PC-9 (cell line): ENCODE measurements around the gene SPR. TPM values are rescaled to one million over a fixed set of nuclear protein-coding genes. Genes with fewer than 3 reads are reported as not detected.
"Not testable (repeated sequence)": the region's sequence is repeated elsewhere in the genome, so short reads cannot be mapped to it uniquely, and the experiment has no call there.

Source experiments
- BruUV-seq: library from RNA; stranded (reverse); fragments of 400-500 nt; replicated peaks from 2 replicates; lab custom pipeline; 2021; lab: Mats Ljungman, UMichigan
- CTCF ChIA-PET: fragments of 300-600 bp; sonication (Branson Sonifier 250); formaldehyde crosslinking; loops from one replicate; lab custom pipeline; 2022; ENCODE audit warnings: antibody characterized with exemption; lab: Charles Lee
- POLR2A ChIA-PET: fragments of 300-600 bp; sonication (Branson Sonifier 250); formaldehyde crosslinking; loops from one replicate; lab custom pipeline; 2022; ENCODE audit warnings: antibody characterized with exemption; ENCODE audit not compliant: unreplicated experiment; lab: Charles Lee
- DNase-seq, 2 experiments: peaks; one replicate each; pipeline versions ENCODE4 v3.0.0 to v3.0.0-alpha.2; 2015 to 2022; ENCODE audit warnings: mixed read lengths in 1 of 2
- H2AFZ ChIP-seq: fragments of 200-600 bp; sonication (generic); 2 replicates; pipeline ENCODE4 v1.8.1; 2017; ENCODE audit warnings: antibody characterized with exemption
- H3F3A ChIP-seq: fragments of 200-600 bp; sonication (generic); 2 replicates; pipeline ENCODE4 v1.8.1; 2017; ENCODE audit warnings: antibody characterized with exemption, mild to moderate bottlenecking, low read depth; ENCODE audit not compliant: insufficient read depth
- H3K27ac ChIP-seq: fragments of 200-600 bp; sonication (generic); 2 replicates; pipeline ENCODE4 v1.6.1; 2016; ENCODE audit warnings: mixed run types
- H3K27me3 ChIP-seq: fragments of 200-600 bp; sonication (generic); 2 replicates; pipeline ENCODE4 v1.6.1; 2016; ENCODE audit warnings: low read depth, mixed run types; ENCODE audit not compliant: insufficient read depth
- H3K36me3 ChIP-seq: fragments of 200-600 bp; sonication (generic); 2 replicates; pipeline ENCODE4 v1.6.1; 2016; ENCODE audit warnings: low read depth, mixed run types
- H3K4me1 ChIP-seq: fragments of 200-600 bp; sonication (generic); replicated peaks from 2 replicates; pipeline ENCODE4 v1.6.1; 2016; ENCODE audit warnings: mixed run types; ENCODE audit not compliant: insufficient read depth
- H3K4me2 ChIP-seq: fragments of 200-600 bp; sonication (generic); 2 replicates; pipeline ENCODE4 v1.6.1; 2017; ENCODE audit warnings: mixed run types
- H3K4me3 ChIP-seq: fragments of 200-600 bp; sonication (generic); 2 replicates; pipeline ENCODE4 v1.6.1; 2016; ENCODE audit warnings: mixed run types
- H3K79me2 ChIP-seq: fragments of 200-600 bp; sonication (generic); 2 replicates; pipeline ENCODE4 v1.6.1; 2017; ENCODE audit warnings: low read depth, mixed run types
- H3K9me2 ChIP-seq: fragments of 200-600 bp; sonication (generic); 2 replicates; pipeline ENCODE4 v1.8.1; 2017; ENCODE audit warnings: mild to moderate bottlenecking; ENCODE audit not compliant: insufficient read depth
- H3K9me3 ChIP-seq: fragments of 200-600 bp; sonication (generic); 2 replicates; pipeline ENCODE4 v1.8.1; 2016; ENCODE audit warnings: low read depth; ENCODE audit not compliant: insufficient read depth
- H4K20me1 ChIP-seq: fragments of 200-600 bp; sonication (generic); 2 replicates; pipeline ENCODE4 v1.8.1; 2017; ENCODE audit not compliant: insufficient read depth
- CTCF ChIP-seq: fragments of 200-600 bp; sonication (generic); conservative IDR thresholded peaks from 2 replicates; pipeline ENCODE4 v1.6.1; 2017; ENCODE audit warnings: mixed run types, antibody characterized with exemption, mild to moderate bottlenecking, moderate library complexity
- EZH2 ChIP-seq: fragments of 200-600 bp; sonication (generic); IDR thresholded peaks from 2 replicates; pipeline ENCODE4 v1.8.0; 2017; ENCODE audit warnings: antibody characterized with exemption, low read depth
- intact Hi-C: fragments of 100-400 bp; cut with micrococcal nuclease; formaldehyde crosslinking; loops from one replicate; pipeline ENCODE4 v1.10.0; 2022; ENCODE audit not compliant: unreplicated experiment
- total RNA-seq: library from RNA; stranded (reverse); gene quantifications from 2 replicates; pipeline ENCODE4 v1.2.3, GENCODE V29; 2021

SPR gene
- total RNA-seq, 1 experiment from 2014 or later, result 33.6 TPM

GRCh38 chr2:72901426-72901825 is 14.2 kb downstream of the SPR start:
- H3K4me1 ChIP-seq, result 0 out of 2 replicates have a peak, but pooled peaks cover 6% of the 10 kb centered on the region
- no peaks in the 10 kb centered on the region for H3K79me2 ChIP-seq
- POLR2A ChIA-PET, result no interaction called here
- CTCF ChIA-PET, result no interaction called here
- no peak for DNase-seq
- no peak for TF ChIP-seq EZH2
- no peaks in the 10 kb centered on the region for H3F3A ChIP-seq
- no peaks in the 10 kb centered on the region for H4K20me1 ChIP-seq
- no peaks in the 10 kb centered on the region for H3K36me3 ChIP-seq
- H3K27me3 ChIP-seq, result peaks cover 37% of the 10 kb centered on the region
- no peaks in the 10 kb centered on the region for H3K9me3 ChIP-seq
- BruUV-seq, result no TSS peak
- H3K9me2 ChIP-seq, result no peaks in the 10 kb centered on the region
- H3K4me3 ChIP-seq, result no peak overlapping the region
- intact Hi-C loops, result no loop called here
- no peak overlapping the region for H3K27ac ChIP-seq
- H3K4me2 ChIP-seq, result no peak overlapping the region
- no peak overlapping the region for H2AFZ ChIP-seq

- POLR2A ChIA-PET, H3K79me2 ChIP-seq, H3K36me3 ChIP-seq, intact Hi-C loops, H3K9me2 ChIP-seq, H3K4me1 ChIP-seq, H3K4me3 ChIP-seq, H3K9me3 ChIP-seq, H3F3A ChIP-seq, BruUV-seq, H3K27ac ChIP-seq, H4K20me1 ChIP-seq, DNase-seq, H3K4me2 ChIP-seq, H2AFZ ChIP-seq, CTCF ChIA-PET: not testable (repeated sequence)
- peaks cover 37% of the 10 kb centered on the region for H3K27me3 ChIP-seq
Measured at GRCh38 chr2:72907369-72907768, 20.2 kb downstream of the SPR start.

GRCh38 chr2:72908741-72909140 is 21.5 kb downstream of the SPR start:
- Histone ChIP-seq H3K9me2 (0 out of 2 replicates have a peak, but pooled peaks cover 6% of the 10 kb centered on the region), H3K27me3 (peaks cover 37% of the 10 kb centered on the region; the same call in 1 of the 2 replicates), H3K9me3 (no peaks in the 10 kb centered on the region), H3K4me2 (no peak overlapping the region), H3K79me2 (no peaks in the 10 kb centered on the region), H4K20me1 (no peaks in the 10 kb centered on the region), H3K27ac (no peak overlapping the region), H3K4me3 (no peak overlapping the region), H3K36me3 (no peaks in the 10 kb centered on the region), H3F3A (peaks cover 5% of the 10 kb centered on the region; the same call in 1 of the 2 replicates), H3K4me1 (peaks cover 10% of the 10 kb centered on the region; the same call in 1 of the 2 replicates), H2AFZ (no peak overlapping the region)
- no peak for DNase-seq
- POLR2A ChIA-PET, result no interaction called here
- TF ChIP-seq EZH2 (no peak), CTCF (no peak)
- no TSS peak for BruUV-seq
- CTCF ChIA-PET, result no interaction called here
- intact Hi-C loops, result no loop called here

- Histone ChIP-seq H2AFZ (no peak overlapping the region), H4K20me1 (no peaks in the 10 kb centered on the region), H3K9me3 (no peaks in the 10 kb centered on the region), H3K4me1 (peaks cover 5% of the 10 kb centered on the region), H3K27me3 (peaks cover 60% of the 10 kb centered on the region), H3F3A (peaks cover 5% of the 10 kb centered on the region; the same call in 1 of the 2 replicates), H3K79me2 (no peaks in the 10 kb centered on the region), H3K4me3 (no peak overlapping the region), H3K9me2 (0 out of 2 replicates have a peak, but pooled peaks cover 6% of the 10 kb centered on the region), H3K27ac (no peak overlapping the region), H3K36me3 (no peaks in the 10 kb centered on the region), H3K4me2 (0 out of 2 replicates have a peak overlapping the region, but pooled peaks have one; percentile 1)
- POLR2A ChIA-PET, result no interaction called here
- BruUV-seq, result no TSS peak
- CTCF ChIA-PET, result no interaction called here
- intact Hi-C loops, result no loop called here
- DNase-seq, result peak in 1 of 2 experiments; percentile 57
- TF ChIP-seq CTCF, result no peak
- TF ChIP-seq EZH2, result no peak
Measured at GRCh38 chr2:72911256-72911655, 24.0 kb downstream of the SPR start.
